ENCODE data around the gene KRTAP11-1.

Gene KRTAP11-1, protein sequence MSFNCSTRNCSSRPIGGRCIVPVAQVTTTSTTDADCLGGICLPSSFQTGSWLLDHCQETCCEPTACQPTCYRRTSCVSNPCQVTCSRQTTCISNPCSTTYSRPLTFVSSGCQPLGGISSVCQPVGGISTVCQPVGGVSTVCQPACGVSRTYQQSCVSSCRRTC

DNA sequence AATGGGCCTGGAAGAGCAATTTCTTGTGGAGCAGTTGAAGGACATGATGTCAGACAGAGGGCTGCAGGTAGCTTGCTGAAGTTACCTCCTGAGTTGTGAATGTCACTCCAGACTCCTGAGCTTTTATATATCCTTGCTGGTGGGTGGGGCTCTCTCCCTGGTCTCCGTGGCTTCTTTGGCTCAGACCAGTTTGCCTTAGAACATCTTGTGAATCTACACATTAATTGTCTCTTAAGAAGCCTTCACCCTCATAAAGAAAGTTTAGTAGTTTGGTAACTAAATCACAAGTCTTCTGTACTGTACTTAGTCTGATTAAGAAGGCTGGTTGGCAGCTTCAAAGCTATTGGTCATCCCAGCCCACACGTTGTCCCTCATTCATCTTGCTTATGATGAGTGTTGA lies at the start of gene KRTAP11-1:
Gene KRTAP11-1, minus strand, starts transcription at position 101 of the 400 bp plus-strand sequence. Its CDS starts 56 bp downstream, at position 45.
- H3K4me3 ChIP-seq (ENCODE audit: low read depth, low read length), result no peak within 1 kb of the TSS

DNA sequence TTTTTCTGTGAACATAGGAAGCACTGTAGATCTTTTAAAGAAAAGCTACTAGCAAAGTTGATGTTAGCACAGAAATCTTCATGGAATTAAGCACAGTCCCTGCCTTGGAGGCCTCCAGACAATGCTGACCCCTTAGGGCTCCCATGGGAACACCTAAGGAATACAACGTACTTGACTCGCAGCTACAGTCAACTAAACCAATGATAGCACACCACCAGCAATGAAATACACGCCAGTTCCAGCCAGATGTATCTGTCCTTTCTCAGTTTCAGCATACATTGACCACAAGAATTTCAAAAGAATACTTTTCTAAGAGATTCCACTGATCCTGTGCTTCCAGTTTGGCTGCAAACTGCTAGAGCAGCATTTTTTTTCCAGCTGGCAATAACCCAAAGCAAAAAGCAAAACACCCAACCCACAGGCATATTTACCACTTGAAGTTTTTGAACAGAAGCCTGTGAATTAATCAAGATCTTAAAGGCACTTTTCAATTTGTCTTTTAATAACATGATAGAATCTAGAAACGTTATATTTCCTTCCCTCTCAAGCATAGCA lies 42.8 kb upstream of the KRTAP11-1 start:
- no peak overlapping the region for H3K4me3 ChIP-seq (ENCODE audit: low read depth, low read length)

DNA sequence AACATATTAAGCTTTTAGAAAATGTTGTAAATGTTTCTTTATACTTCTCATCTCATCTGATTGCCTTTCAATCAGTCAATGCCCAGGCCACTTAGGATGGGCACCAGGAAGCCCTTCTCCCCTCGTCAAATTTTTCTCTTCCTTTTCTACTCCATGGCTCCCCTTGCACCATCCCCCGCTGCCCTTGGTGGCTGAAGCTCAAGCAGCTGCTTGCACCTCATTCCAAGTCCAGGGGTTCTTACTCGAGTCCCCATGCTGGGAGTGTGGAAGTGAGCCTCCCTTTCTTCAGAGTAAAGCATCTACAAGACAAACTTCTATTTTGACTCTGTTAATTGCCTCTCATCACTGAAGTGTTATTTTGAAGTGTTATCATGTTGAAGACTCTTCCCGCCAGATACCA lies 39.7 kb upstream of the KRTAP11-1 start:
- no peak overlapping the region for H3K4me3 ChIP-seq (ENCODE audit: low read depth, low read length)

DNA sequence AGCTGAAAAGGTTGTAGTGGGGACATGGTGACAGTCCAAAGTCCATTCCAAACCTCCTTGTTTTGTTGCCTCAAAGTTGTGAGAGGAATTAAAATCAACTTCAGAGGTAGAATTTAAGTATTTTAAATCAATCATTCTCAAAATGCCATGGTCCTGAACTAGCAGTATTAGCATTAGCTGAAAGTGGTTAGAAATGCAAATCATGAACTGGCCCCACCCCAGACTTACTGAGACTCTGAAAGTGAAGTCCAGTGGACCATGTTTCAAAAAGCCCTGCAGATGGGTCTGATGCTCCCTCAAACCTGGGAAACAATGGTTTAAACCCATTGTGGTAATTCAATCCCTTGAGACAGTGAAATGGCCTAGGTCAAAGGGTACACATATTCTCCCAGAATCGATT lies 36.2 kb upstream of the KRTAP11-1 start:
- H3K4me3 ChIP-seq (ENCODE audit: low read depth, low read length), result no peak overlapping the region

DNA sequence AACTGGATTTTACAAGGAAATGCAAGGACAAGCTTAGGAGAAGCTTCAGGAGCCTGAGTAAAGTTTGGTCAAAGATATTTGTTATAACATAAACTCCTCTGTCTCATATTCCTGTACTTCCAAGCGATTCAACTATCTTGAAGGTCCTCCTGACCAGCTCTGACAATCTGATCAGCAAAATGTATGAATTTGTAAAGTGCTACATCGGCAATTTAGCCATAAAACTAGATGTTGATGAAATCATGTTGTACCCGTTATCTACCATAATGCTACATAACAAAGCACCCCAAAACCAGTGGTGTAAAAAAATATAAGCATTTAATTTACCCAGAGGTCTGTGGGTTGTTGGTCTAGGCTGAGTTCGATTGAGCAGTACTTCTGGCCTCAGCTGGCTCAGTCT lies 19.5 kb upstream of the KRTAP11-1 start:
- H3K4me3 ChIP-seq (ENCODE audit: low read depth, low read length), result no peak overlapping the region

DNA sequence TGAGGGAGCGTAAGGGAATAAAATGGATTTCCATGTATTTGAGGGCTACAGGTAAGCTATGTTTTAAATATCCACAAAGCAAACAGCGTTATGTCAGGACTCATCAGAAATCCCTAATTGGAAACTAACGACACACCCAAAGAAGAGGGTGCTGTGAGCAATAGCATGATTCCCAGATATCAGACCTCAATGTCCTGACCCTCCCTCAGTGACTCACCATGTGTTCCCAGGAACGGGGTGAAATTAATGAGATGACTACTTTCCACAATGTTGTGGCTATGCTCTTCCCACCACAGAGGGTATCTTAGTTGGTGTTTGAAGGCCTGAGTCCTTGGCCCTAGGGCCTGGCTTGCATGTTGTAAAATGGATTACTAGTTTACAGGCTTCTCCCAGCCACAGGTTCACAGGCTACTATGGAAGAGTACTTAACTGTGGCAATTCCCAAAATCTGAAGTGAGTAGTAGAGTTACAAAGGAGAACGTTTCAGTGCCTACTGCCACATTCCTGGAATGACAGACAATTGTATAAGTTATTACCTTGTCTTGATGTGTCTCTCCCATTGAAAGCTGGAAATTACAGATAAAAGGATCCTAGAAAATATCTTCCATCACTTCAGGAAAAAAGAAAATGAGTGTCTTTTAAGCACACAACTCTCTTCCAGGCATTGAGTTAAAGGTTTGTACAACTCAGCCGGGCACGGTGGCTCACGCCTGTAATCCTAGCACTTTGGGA lies 1.7 kb upstream of the KRTAP11-1 start:
- no peak overlapping the region for H3K4me3 ChIP-seq (ENCODE audit: low read depth, low read length)

DNA sequence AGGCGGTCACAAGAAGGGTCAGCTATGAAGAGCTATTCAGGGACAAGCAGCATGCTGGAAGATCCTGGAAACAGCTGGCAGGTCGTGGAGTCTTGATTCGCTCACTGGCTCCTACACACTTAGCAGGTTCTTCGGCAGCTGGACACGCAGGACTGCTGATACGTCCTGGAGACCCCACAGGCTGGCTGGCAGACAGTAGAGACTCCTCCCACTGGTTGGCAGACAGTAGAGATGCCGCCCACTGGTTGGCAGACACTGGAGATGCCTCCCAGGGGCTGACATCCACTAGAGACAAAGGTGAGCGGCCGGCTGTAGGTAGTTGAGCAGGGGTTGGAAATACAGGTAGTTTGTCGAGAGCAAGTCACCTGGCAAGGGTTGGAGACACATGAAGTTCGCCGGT lies 466 bp downstream of the KRTAP11-1 start:
- no peak overlapping the region for H3K4me3 ChIP-seq (ENCODE audit: low read depth, low read length)

DNA sequence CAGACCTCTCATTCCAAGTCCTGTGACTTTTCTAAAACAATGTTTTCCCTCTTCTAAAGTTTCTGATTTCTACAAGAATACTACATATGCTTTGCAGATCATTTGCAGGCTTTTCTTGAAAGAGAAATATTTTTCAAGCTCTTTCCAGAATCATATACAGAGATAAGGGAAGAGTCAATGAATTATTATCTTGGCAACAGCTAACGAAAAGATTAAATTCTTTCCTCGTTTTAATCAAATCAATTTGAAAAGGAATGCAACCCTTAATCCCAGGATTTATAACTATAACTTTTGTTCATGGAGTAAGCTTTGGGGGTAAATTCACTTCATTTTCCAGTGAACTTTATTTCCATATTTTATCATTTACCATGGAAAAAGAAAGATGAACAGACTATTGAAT lies 6.9 kb downstream of the KRTAP11-1 start:
- H3K4me3 ChIP-seq (ENCODE audit: low read depth, low read length), result no peak overlapping the region

DNA sequence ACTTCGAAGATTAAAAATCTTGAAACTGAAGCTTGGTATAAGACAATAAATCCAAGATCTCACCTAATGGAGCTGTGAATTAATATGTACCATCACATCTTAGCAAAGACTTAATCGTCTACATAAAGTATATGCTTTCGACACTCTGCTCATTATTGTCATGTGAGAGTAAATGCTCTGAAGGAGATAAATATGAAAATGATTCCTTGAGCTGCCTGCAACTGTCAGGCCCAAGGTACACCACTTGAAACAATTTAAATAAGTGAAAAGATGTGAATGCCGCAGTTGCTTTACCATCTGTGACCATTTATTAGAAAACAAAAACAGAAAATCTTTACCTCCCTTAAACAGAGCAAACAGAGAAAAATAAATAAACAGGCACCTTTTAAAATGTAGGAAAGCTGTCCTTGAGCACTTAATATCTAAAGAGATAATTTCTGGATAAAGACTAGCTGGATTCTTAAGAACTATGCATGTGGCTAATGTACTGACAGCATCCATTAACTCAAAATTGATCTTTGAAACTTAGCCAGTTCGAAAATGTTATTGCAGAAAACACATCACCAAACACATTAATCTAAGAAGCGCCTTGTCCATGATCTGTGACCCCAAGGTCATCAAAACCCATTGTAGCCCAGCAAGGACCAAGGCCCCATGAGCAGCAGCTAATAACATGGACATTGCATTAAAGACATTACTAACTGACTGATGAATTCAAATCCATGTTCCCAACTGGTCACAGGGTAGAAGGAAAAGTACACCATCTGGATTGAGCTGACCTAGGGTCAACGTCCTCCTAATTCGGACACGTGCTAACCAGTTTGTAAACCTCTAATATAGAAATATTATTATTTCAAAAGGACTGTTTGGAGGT lies 33.5 kb downstream of the KRTAP11-1 start:
- no peak overlapping the region for H3K4me3 ChIP-seq (ENCODE audit: low read depth, low read length)

DNA sequence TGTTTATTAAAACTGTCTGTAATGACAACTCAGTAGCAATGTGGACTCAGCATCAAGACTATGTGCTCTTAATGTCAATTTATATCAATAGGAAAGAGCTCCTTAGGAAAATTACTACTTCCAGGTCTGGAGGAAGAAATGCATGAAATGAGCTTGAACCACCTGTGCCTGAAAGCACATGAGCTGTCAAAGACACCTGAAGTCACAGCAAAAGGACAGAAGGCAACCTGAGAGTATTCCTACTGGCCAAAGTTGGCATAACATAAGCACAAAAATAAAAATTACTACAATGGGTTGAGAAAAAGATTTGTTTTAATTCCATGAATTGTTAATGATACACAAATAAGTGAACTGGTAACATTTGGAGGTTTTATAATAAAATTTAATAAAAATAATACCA lies 38.4 kb downstream of the KRTAP11-1 start:
- no peak overlapping the region for H3K4me3 ChIP-seq (ENCODE audit: low read depth, low read length)

DNA sequence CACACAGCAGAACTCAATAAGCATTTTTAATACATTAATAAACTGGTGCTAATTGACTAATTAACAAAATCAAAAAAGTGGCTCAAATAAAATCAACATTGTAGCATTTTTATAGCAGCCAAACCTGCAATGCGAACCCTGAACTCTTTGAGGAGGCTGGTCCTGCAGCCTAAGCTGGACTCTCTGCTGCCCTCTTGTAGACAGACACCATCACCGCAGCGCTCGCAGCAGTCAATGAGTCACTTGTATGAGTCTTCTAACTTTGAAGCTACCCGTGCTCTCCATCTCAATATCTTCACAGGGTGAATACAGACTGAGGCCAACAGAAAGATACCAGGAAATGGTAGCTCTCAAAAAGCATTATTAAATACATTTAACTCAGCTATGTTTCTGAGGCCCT lies 42.1 kb downstream of the KRTAP11-1 start:
- no peak overlapping the region for H3K4me3 ChIP-seq (ENCODE audit: low read depth, low read length)

DNA sequence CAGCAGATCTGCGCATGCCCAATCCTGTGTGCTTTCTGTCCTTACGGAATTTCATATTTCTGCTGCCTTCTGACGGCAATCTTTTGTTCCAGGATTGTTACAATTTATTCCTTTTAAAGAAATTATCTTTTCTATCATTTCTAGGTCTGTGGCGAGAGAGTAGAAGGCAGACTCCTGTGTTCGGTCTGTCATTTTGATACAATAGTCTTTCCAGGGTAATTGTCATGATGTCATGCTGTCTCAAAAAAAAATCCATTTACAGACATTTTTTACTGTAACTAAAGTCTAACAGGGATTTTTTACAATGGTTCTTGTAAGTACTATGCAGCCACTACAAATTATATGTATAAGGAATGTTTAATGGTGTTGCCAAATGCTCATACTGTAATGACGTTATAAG lies 42.8 kb downstream of the KRTAP11-1 start:
- H3K4me3 ChIP-seq (ENCODE audit: low read depth, low read length), result no peak overlapping the region

DNA sequence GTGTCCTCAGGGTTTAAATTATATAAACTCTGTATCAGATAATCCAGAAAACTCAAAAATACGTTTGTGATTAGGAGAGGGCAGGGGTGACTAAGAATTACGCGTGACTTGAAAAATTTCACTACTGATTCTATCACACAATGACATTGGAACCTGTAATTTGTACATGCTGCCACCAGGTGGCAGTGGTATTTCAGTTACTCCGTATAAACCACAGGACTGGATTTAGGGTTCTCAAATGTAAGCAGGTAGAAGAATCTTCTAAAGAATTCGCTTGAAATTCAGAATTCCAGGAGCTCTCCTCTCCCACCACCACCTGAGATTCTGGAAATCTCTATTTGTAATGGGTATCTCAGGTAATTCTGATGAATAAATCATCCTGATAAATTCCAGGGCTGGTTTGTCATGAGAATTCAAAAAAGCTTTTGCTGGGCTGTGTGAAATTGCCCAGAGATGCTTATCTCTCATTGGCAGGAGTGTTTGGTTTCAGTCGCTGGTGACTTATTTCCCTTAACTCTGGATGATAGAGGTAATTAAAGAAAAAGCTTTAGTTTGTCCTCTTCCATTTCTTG lies 50.1 kb downstream of the KRTAP11-1 start:
- no peak overlapping the region for H3K4me3 ChIP-seq (ENCODE audit: low read depth, low read length)
